Endothelial cell of umbilical vein (primary cell): ENCODE measurements around the gene MED16.

ENCODE experiments used
- CTCF ChIP-seq, 2 donors: IDR thresholded peaks; 1 replicate in 1 of 2; 2 replicates in 1 of 2; pipeline ENCODE4 v1.5.1; 2011; ENCODE audit warnings: low read length in 2 of 2, mild to moderate bottlenecking in 2 of 2, moderate library complexity in 2 of 2, control low read depth in 1 of 2, inconsistent platforms in 1 of 2, low read depth in 1 of 2; ENCODE audit not compliant: insufficient read depth in 1 of 2; ENCODE audit errors: extremely low read depth in 1 of 2
- POLR2A ChIP-seq: IDR thresholded peaks from 2 replicates; pipeline ENCODE4 v1.6.1; 2012; ENCODE audit warnings: low read depth, mild to moderate bottlenecking, control low read depth, low read length

- TF ChIP-seq CTCF (IDR thresholded peaks at IDR 0.05; ENCODE audit: extremely low read depth in 1 of 2, insufficient read depth in 1 of 2, low read depth in 1 of 2, low read length in 2 of 2) (no peak), POLR2A (no peak)
Measured at GRCh38 chr19:866769-867300, 26.2 kb downstream of the MED16 start.
